ENCODE data around the gene CRYGC. TPM values are rescaled to one million over a fixed set of nuclear protein-coding genes. Genes with fewer than 3 reads are reported as not detected.
"Not testable (repeated sequence)": the region's sequence is repeated elsewhere in the genome, so short reads cannot be mapped to it uniquely, and the experiment has no call there.

CRYGC gene
- total RNA-seq, 4 donors from 2014 or later = not detected

DNA sequence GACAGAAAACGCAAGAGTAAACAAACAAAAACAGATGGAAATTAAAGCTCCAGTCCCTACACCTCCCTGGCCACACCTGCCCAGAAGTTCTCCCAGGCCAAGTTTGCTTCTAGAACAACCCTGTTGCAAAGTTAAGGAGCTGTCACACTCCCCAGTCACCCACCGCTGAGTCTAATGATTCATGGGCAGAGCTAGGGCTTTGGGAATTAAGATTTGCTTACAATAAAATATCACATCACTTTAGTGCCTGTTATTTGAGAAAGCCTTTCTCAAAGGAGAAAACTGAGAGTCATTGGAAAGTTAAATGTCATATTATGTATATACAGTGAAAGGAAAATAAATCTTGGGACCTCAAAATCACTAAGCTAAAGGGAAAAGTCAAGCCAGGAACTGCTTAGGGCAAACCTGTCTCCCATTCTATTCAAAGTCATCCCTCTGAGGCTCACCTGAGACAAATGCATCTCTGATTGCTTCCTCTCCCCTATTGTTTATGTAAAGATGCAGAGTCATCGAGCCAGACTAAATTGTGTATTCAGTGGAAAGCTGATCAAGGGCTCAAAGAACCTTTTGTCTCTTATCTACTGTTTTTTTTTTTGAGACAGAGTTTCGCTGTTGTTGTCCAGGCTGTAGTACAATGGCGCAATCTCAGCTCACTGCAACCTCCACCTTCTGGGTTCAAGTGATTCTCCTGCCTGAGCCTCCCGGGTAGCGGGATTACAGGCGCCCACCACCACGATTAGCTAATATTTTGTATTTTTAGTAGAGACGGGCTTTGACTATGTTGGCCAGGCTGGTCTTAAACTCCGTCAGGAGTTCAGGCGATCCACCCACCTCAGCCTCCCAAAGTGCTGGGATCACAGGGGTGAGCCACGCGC, 13.5 kb upstream of the CRYGC start:
- Histone ChIP-seq H3K9me3 (peaks cover 0 to 2% (median 0%) of the 10 kb centered on the region in 4 donors), H3K27me3 (no peaks in the 10 kb centered on the region), H3K27ac (no peak overlapping the region), H3K4me1 (no peaks in the 10 kb centered on the region), H3K36me3 (no peaks in the 10 kb centered on the region), H3K4me3 (no peak overlapping the region)
- WGBS, 2 donors = 38 to 44% methylated on average over 9 to 14 of the region's 14 CpGs
- no peak for DNase-seq (ENCODE audit: low spot score in 2 of 2)
- TF ChIP-seq POLR2A (IDR thresholded peaks at IDR 0.05) (no peak), EP300 (IDR thresholded peaks at IDR 0.05) (no peak)
- TF ChIP-seq, protein P1, sequence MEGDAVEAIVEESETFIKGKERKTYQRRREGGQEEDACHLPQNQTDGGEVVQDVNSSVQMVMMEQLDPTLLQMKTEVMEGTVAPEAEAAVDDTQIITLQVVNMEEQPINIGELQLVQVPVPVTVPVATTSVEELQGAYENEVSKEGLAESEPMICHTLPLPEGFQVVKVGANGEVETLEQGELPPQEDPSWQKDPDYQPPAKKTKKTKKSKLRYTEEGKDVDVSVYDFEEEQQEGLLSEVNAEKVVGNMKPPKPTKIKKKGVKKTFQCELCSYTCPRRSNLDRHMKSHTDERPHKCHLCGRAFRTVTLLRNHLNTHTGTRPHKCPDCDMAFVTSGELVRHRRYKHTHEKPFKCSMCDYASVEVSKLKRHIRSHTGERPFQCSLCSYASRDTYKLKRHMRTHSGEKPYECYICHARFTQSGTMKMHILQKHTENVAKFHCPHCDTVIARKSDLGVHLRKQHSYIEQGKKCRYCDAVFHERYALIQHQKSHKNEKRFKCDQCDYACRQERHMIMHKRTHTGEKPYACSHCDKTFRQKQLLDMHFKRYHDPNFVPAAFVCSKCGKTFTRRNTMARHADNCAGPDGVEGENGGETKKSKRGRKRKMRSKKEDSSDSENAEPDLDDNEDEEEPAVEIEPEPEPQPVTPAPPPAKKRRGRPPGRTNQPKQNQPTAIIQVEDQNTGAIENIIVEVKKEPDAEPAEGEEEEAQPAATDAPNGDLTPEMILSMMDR (IDR thresholded peaks at IDR 0.05) = no peak

DNA sequence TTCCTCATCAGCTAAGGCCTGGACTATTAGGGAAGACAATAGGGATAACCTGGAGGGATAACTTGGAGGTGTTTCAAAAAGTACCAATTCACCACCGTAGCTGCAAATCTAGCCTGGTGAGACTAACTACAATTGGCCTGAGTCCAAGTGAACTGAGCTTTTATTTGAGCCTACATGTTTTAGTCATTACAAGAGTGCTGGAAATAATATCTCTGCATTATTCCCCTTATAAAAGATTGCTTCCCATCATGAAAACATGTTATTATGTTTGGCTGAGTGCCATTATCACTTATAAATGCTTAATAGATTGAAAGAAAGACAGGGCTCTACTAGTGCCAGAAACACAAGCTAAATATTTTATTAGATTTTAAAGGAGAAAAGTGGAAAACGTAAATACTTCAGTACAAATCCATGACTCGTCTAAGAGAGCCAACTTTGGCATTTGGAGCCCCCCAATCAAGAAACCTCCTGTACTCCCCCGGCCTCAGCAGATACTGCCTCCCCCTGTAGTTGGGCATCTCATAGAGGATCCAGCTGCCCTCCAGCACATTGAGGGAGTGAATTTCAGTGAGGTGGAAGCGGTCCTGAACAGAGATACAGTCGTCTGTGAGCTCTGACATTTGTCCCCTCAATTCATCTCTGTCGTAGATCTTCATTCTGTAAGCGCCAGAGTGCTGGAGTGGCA, 12.8 kb upstream of the CRYGC start:
- no peaks in the 10 kb centered on the region for H3K36me3 ChIP-seq
- no peaks in the 10 kb centered on the region for H3K27me3 ChIP-seq
- H3K4me1 ChIP-seq = no peaks in the 10 kb centered on the region
- DNase-seq (ENCODE audit: low spot score in 2 of 2) = no peak
- WGBS, 2 donors = 27% methylated on average over 8 of the region's 8 CpGs
- H3K4me3 ChIP-seq = no peak overlapping the region
- peaks cover 0 to 7% (median 0%) of the 10 kb centered on the region in 4 donors for H3K9me3 ChIP-seq
- no peak overlapping the region for H3K27ac ChIP-seq
- TF ChIP-seq POLR2A (IDR thresholded peaks at IDR 0.05) (no peak), EP300 (IDR thresholded peaks at IDR 0.05) (no peak)
- TF ChIP-seq, protein P1 (IDR thresholded peaks at IDR 0.05) = no peak

DNA sequence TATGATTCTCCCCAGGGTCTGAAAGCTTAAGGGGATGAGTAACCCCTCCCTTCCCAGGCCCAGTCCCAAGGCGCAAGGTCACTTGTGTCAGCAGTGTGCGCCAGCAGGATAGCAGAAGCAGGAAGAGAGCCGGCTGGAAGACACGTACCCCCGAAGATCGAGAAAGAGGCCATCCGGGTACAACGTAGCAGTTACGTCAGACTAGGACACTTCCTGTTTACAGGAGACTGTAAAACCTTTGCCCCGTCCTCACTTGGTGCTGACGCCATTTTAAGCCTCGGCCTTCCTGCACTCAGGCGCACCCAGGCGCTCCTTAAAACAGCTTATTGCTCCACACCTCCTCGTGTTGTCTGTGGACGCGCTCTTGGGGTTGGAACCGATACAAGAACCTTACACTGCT, 9.8 kb upstream of the CRYGC start:
- TF ChIP-seq EP300 (IDR thresholded peaks at IDR 0.05) = no peak
- TF ChIP-seq, protein P1 (IDR thresholded peaks at IDR 0.05) = no peak
- no peak for TF ChIP-seq POLR2A (IDR thresholded peaks at IDR 0.05)
- no peak overlapping the region for H3K4me3 ChIP-seq
- H3K27ac ChIP-seq = no peak overlapping the region
- H3K27me3 ChIP-seq = no peaks in the 10 kb centered on the region
- H3K9me3 ChIP-seq = peaks cover 0 to 7% (median 0%) of the 10 kb centered on the region in 4 donors
- no peaks in the 10 kb centered on the region for H3K4me1 ChIP-seq
- H3K36me3 ChIP-seq = no peaks in the 10 kb centered on the region
- 87 to 89% methylated on average over 18 of the region's 18 CpGs for WGBS, 2 donors
- no peak for DNase-seq (ENCODE audit: low spot score in 2 of 2)

DNA sequence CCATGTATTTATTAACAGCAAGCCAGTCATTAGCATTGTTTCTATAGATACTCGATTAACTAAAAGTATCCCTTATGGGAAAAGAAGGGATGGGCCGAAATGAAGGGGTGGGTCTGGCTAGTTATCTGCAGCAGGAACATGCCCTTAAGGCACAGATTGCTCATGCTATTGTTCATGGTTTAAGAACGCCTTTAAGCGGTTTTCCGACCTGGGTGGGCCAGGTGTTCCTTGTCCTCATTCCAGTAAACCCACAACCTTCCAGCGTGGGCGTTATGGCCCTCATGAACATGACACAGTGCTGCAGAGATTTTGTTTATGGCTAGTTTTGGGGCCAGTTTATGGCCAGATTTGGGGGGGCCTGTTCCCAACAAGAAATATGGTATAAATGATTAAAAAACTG, 8.7 kb upstream of the CRYGC start:
- not testable (repeated sequence) for H3K4me1 ChIP-seq; H3K27ac ChIP-seq; H3K36me3 ChIP-seq; H3K9me3 ChIP-seq; H3K27me3 ChIP-seq; DNase-seq (ENCODE audit: low spot score in 2 of 2); H3K4me3 ChIP-seq
- WGBS, 2 donors = 93 to 94% methylated on average over 7 of the region's 7 CpGs

DNA sequence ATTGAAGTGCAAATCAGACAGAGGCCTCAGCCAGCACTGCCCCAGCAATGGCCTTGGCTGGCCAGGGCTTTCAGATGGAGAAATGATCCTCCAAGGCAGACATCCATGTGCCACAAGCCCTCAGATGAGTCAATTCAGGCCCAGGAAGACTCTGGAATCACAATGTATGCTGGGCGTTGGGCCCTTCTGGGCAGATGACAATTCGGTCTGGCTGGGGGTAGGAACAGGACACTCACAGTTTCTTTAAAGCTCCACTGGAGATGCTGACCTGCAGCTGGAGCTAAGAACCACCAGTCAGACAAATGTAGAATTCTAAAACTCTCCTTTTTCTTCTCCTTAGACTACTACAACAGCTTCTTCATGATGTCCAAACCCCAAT, 7.1 kb upstream of the CRYGC start:
- TF ChIP-seq, protein P1 (IDR thresholded peaks at IDR 0.05) = no peak
- no peak for TF ChIP-seq POLR2A (IDR thresholded peaks at IDR 0.05)
- no peak for TF ChIP-seq EP300 (IDR thresholded peaks at IDR 0.05)
- Histone ChIP-seq H3K27me3 (no peaks in the 10 kb centered on the region), H3K27ac (no peak overlapping the region), H3K4me3 (no peak overlapping the region), H3K36me3 (no peaks in the 10 kb centered on the region), H3K9me3 (peaks cover 0 to 7% (median 0%) of the 10 kb centered on the region in 4 donors), H3K4me1 (no peaks in the 10 kb centered on the region)
- WGBS, 2 donors = 89 to 97% methylated on average over 2 of the region's 2 CpGs
- no peak for DNase-seq (ENCODE audit: low spot score in 2 of 2)

All from tibial nerve (tissue), 4 donors.